Measurements from ENCODE around the gene CDH4.

DNA sequence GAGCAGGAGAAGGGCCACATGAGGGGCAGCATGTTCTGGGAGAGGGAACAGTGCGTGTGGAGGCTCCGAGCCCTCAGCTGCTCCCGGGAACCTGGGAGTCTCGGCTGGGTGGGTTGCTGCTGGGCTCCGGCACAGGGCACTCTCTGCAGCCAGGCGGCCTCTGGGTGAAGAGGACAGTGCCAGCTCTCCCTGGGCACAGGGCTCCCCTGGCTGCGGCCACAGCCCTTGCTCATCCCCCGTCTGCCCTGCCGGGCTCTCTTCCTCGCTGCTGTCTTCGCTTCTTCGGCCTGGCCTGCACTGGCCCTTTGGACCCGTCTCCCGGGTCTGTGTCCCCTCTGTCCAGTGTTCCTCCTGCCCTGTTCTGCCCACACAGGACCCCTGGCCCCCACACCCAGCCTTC is 48.2 kb downstream of the CDH4 start:
- TF ChIP-seq, protein P1, sequence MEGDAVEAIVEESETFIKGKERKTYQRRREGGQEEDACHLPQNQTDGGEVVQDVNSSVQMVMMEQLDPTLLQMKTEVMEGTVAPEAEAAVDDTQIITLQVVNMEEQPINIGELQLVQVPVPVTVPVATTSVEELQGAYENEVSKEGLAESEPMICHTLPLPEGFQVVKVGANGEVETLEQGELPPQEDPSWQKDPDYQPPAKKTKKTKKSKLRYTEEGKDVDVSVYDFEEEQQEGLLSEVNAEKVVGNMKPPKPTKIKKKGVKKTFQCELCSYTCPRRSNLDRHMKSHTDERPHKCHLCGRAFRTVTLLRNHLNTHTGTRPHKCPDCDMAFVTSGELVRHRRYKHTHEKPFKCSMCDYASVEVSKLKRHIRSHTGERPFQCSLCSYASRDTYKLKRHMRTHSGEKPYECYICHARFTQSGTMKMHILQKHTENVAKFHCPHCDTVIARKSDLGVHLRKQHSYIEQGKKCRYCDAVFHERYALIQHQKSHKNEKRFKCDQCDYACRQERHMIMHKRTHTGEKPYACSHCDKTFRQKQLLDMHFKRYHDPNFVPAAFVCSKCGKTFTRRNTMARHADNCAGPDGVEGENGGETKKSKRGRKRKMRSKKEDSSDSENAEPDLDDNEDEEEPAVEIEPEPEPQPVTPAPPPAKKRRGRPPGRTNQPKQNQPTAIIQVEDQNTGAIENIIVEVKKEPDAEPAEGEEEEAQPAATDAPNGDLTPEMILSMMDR (IDR thresholded peaks at IDR 0.05), result no peak
- TF ChIP-seq POLR2A (IDR thresholded peaks at IDR 0.05), result no peak
